ENCODE data around the gene PAX3. TPM values are rescaled to one million over a fixed set of nuclear protein-coding genes. Genes with fewer than 3 reads are reported as not detected.

Gene PAX3
- total RNA-seq, 1 experiment from 2014 or later = not detected

- no peaks in the 10 kb centered on the region for H4K20me1 ChIP-seq (ENCODE audit: insufficient read depth)
- no peaks in the 10 kb centered on the region for H3K36me3 ChIP-seq (ENCODE audit: control insufficient read depth in 1 of 2, insufficient read depth in 2 of 2, low read length in 2 of 2)
- no peak overlapping the region for H2AFZ ChIP-seq (ENCODE audit: low read depth, low read length, poor library complexity, severe bottlenecking)
- ATAC-seq (no peak), DNase-seq (ENCODE audit: low read depth, low spot score) (no peak)
- H3K4me3 ChIP-seq (replicated peaks in 1 of 2; ENCODE audit: low read depth in 1 of 2, low read length in 2 of 2) = no peak overlapping the region
- no peaks in the 10 kb centered on the region for H3K9me2 ChIP-seq (ENCODE audit: insufficient read depth)
- no peaks in the 10 kb centered on the region for H3K9me3 ChIP-seq (ENCODE audit: control insufficient read depth in 1 of 2, insufficient read depth in 1 of 2, low read depth in 1 of 2, low read length in 2 of 2)
- H3K4me1 ChIP-seq (ENCODE audit: control insufficient read depth in 1 of 2, insufficient read depth in 2 of 2, low read length in 2 of 2) = no peaks in the 10 kb centered on the region
- TF ChIP-seq ELF1 (IDR thresholded peaks at IDR 0.05; ENCODE audit: borderline replicate concordance, low read depth) (no peak), JUND (IDR thresholded peaks at IDR 0.05) (no peak), YY1 (IDR thresholded peaks at IDR 0.05; ENCODE audit: extremely low read depth, insufficient replicate concordance, low read depth, low read length) (no peak), REST (IDR thresholded peaks at IDR 0.05; ENCODE audit: low read depth) (no peak), EZH2phosphoT487 (IDR thresholded peaks at IDR 0.05; ENCODE audit: borderline replicate concordance) (no peak), SRF (IDR thresholded peaks at IDR 0.05; ENCODE audit: low read depth) (no peak), ZNF274 (IDR thresholded peaks at IDR 0.05; ENCODE audit: low read depth, low read length) (no peak), ZBTB33 (IDR thresholded peaks at IDR 0.05; ENCODE audit: extremely low read depth, insufficient replicate concordance, low read length) (no peak)
- H3K27me3 ChIP-seq (ENCODE audit: insufficient read depth, low read length) = peaks cover 20% of the 10 kb centered on the region
- RAD21 ChIA-PET (ENCODE audit: low non-redundant PET in 1 of 2, low total read pairs in 2 of 2, uncharacterized antibody in 2 of 2, unreplicated experiment in 2 of 2) = no interaction called here
- H3K27ac ChIP-seq (ENCODE audit: low read depth, low read length) = no peak overlapping the region
- POLR2A ChIA-PET = no interaction called here
- intact Hi-C loops (cut with micrococcal nuclease) = no loop called here
- no peak overlapping the region for H3K4me2 ChIP-seq (ENCODE audit: low read length)
- H3K79me2 ChIP-seq (ENCODE audit: insufficient read depth, low read length) = no peaks in the 10 kb centered on the region
- CTCF ChIA-PET = no interaction called here
- H3K9ac ChIP-seq (ENCODE audit: low read length) = no peak overlapping the region
- no TSS peak for BruUV-seq (replicated peaks)
These were observed 842 bp downstream of the PAX3 start for GRCh38 chr2:222298001-222298310.
